BLaER1 (cell line): Measurements from ENCODE around the gene BRICD5.

Source experiments
- H3K27ac ChIP-seq: shearing (Covaris generic); formaldehyde crosslinking; 2 replicates; pipeline ENCODE4 v1.8.1; 2022
- H3K27me3 ChIP-seq: shearing (Covaris generic); formaldehyde crosslinking; 2 replicates; pipeline ENCODE4 v1.8.1; 2022
- H3K36me3 ChIP-seq: shearing (Covaris generic); formaldehyde crosslinking; 2 replicates; pipeline ENCODE4 v1.8.1; 2022
- H3K4me1 ChIP-seq: shearing (Covaris generic); formaldehyde crosslinking; 2 replicates; pipeline ENCODE4 v1.8.1; 2022
- H3K4me2 ChIP-seq: shearing (Covaris generic); formaldehyde crosslinking; 2 replicates; pipeline ENCODE4 v1.8.1; 2022
- H3K4me3 ChIP-seq: shearing (Covaris generic); formaldehyde crosslinking; 2 replicates; pipeline ENCODE4 v1.8.1; 2022
- H3K9ac ChIP-seq: shearing (Covaris generic); formaldehyde crosslinking; 2 replicates; pipeline ENCODE4 v1.8.1; 2022
- H3K9me3 ChIP-seq: shearing (Covaris generic); formaldehyde crosslinking; 2 replicates; pipeline ENCODE4 v1.8.1; 2022
- H4K20me1 ChIP-seq: shearing (Covaris generic); formaldehyde crosslinking; 2 replicates; pipeline ENCODE4 v1.8.1; 2022
- Cebpa-rat ChIP-seq: shearing (Covaris generic); IDR thresholded peaks from 2 replicates; pipeline ENCODE4 v1.8.1; 2022

Gene BRICD5

GRCh38 chr16:2170080-2170479 lies 40.6 kb downstream of the BRICD5 start:
- Histone ChIP-seq H3K36me3 (peaks cover 78% of the 10 kb centered on the region), H3K9me3 (no peaks in the 10 kb centered on the region; the same call in 1 of the 2 replicates), H3K9ac (peak overlapping the region; percentile 80), H4K20me1 (peaks cover 61% of the 10 kb centered on the region), H3K27me3 (no peaks in the 10 kb centered on the region), H3K4me2 (peak overlapping the region; percentile 95), H3K4me1 (peaks cover 50% of the 10 kb centered on the region), H3K27ac (peak overlapping the region; percentile 92), H3K4me3 (peak overlapping the region; percentile 64)
- no peak for TF ChIP-seq Cebpa-rat

- H3K4me1 ChIP-seq = peaks cover 64% of the 10 kb centered on the region
- H3K9ac ChIP-seq = peak overlapping the region; percentile 80; the same call in 1 of the 2 replicates
- no peak overlapping the region for H3K4me3 ChIP-seq
- H3K36me3 ChIP-seq = peaks cover 78% of the 10 kb centered on the region
- H3K27ac ChIP-seq = 0 out of 2 replicates have a peak overlapping the region, but pooled peaks have one; percentile 92
- H4K20me1 ChIP-seq = peaks cover 86% of the 10 kb centered on the region
- peaks cover 16% of the 10 kb centered on the region; the same call in 1 of the 2 replicates for H3K9me3 ChIP-seq
- no peak for TF ChIP-seq Cebpa-rat
- no peaks in the 10 kb centered on the region for H3K27me3 ChIP-seq
- H3K4me2 ChIP-seq = no peak overlapping the region
Observed at GRCh38 chr16:2167068-2167638, 43.5 kb downstream of the BRICD5 start.

GRCh38 chr16:2166263-2167067 lies 44.2 kb downstream of the BRICD5 start:
- H3K36me3 ChIP-seq = peaks cover 75% of the 10 kb centered on the region
- no peak overlapping the region for H3K9ac ChIP-seq
- no peak for TF ChIP-seq Cebpa-rat
- peaks cover 64% of the 10 kb centered on the region for H3K4me1 ChIP-seq
- H4K20me1 ChIP-seq = peaks cover 90% of the 10 kb centered on the region
- H3K4me2 ChIP-seq = no peak overlapping the region
- H3K4me3 ChIP-seq = no peak overlapping the region
- no peaks in the 10 kb centered on the region for H3K27me3 ChIP-seq
- H3K27ac ChIP-seq = no peak overlapping the region
- peaks cover 16% of the 10 kb centered on the region; the same call in 1 of the 2 replicates for H3K9me3 ChIP-seq

- no peaks in the 10 kb centered on the region for H3K27me3 ChIP-seq
- H3K4me1 ChIP-seq = peaks cover 63% of the 10 kb centered on the region
- peaks cover 89% of the 10 kb centered on the region for H4K20me1 ChIP-seq
- no peak overlapping the region for H3K4me2 ChIP-seq
- peaks cover 16% of the 10 kb centered on the region; the same call in 1 of the 2 replicates for H3K9me3 ChIP-seq
- no peak overlapping the region for H3K27ac ChIP-seq
- no peak for TF ChIP-seq Cebpa-rat
- no peak overlapping the region for H3K9ac ChIP-seq
- no peak overlapping the region for H3K4me3 ChIP-seq
- H3K36me3 ChIP-seq = peaks cover 68% of the 10 kb centered on the region
Observed at GRCh38 chr16:2165861-2166260, 44.8 kb downstream of the BRICD5 start.

- Histone ChIP-seq H3K36me3 (peaks cover 66% of the 10 kb centered on the region), H3K4me2 (no peak overlapping the region), H3K27me3 (no peaks in the 10 kb centered on the region), H3K4me3 (no peak overlapping the region), H3K9ac (no peak overlapping the region), H3K4me1 (peaks cover 62% of the 10 kb centered on the region), H3K27ac (peak overlapping the region; percentile 87), H3K9me3 (peaks cover 16% of the 10 kb centered on the region; the same call in 1 of the 2 replicates), H4K20me1 (peaks cover 91% of the 10 kb centered on the region)
- no peak for TF ChIP-seq Cebpa-rat
Observed at GRCh38 chr16:2163211-2163881, 47.3 kb downstream of the BRICD5 start.

- Histone ChIP-seq H3K9me3 (peaks cover 16% of the 10 kb centered on the region; the same call in 1 of the 2 replicates), H3K4me1 (peaks cover 62% of the 10 kb centered on the region), H3K4me3 (no peak overlapping the region), H4K20me1 (peaks cover 91% of the 10 kb centered on the region), H3K27me3 (no peaks in the 10 kb centered on the region), H3K4me2 (peak overlapping the region; percentile 98), H3K36me3 (peaks cover 66% of the 10 kb centered on the region), H3K9ac (no peak overlapping the region), H3K27ac (peak overlapping the region; percentile 87)
- TF ChIP-seq Cebpa-rat = no peak
Observed at GRCh38 chr16:2162676-2163118, 48.0 kb downstream of the BRICD5 start.

GRCh38 chr16:2161911-2162310 lies 48.8 kb downstream of the BRICD5 start:
- TF ChIP-seq Cebpa-rat = no peak
- Histone ChIP-seq H3K36me3 (peaks cover 60% of the 10 kb centered on the region), H3K27me3 (no peaks in the 10 kb centered on the region), H3K9ac (peak overlapping the region; percentile 60), H3K4me3 (peak overlapping the region; percentile 26; the same call in 1 of the 2 replicates), H4K20me1 (peaks cover 91% of the 10 kb centered on the region), H3K4me1 (peaks cover 63% of the 10 kb centered on the region), H3K4me2 (peak overlapping the region; percentile 98), H3K27ac (peak overlapping the region; percentile 87), H3K9me3 (peaks cover 16% of the 10 kb centered on the region; the same call in 1 of the 2 replicates)

- Histone ChIP-seq H3K4me3 (peak overlapping the region; percentile 62), H3K27ac (peak overlapping the region; percentile 88), H3K36me3 (peaks cover 52% of the 10 kb centered on the region), H3K27me3 (no peaks in the 10 kb centered on the region), H4K20me1 (peaks cover 91% of the 10 kb centered on the region), H3K4me1 (peaks cover 67% of the 10 kb centered on the region), H3K4me2 (peak overlapping the region; percentile 98), H3K9ac (peak overlapping the region; percentile 75), H3K9me3 (peaks cover 16% of the 10 kb centered on the region; the same call in 1 of the 2 replicates)
- no peak for TF ChIP-seq Cebpa-rat
Observed at GRCh38 chr16:2160915-2161551, 49.6 kb downstream of the BRICD5 start.
